ENCODE data around the gene GPR153. TPM values are rescaled to one million over a fixed set of nuclear protein-coding genes. Genes with fewer than 3 reads are reported as not detected.
A peak's percentile ranks its signal among the peaks of the same experiment; 100 is the strongest.

The GPR153 gene
- total RNA-seq, 1 donor from 2014 or later, result 16.6 TPM

- H3K9me3 ChIP-seq, result no peaks in the 10 kb centered on the region
- peaks cover 29% of the 10 kb centered on the region for H3K4me1 ChIP-seq
- H3K4me3 ChIP-seq, result peak within 1 kb of the TSS; percentile 85
- H3K27me3 ChIP-seq (ENCODE audit: low read depth), result no peaks in the 10 kb centered on the region
- ATAC-seq (peak; percentile 99 to 100), DNase-seq (peak; percentile 99)
- intact Hi-C loops (cut with DNase I), result no loop called here
- peaks cover 29% of the 10 kb centered on the region for H3K36me3 ChIP-seq
- TF ChIP-seq CTCF (IDR thresholded peaks at IDR 0.05), result no peak
- H3K27ac ChIP-seq, result peak within 1 kb of the TSS; percentile 87
Observed at GRCh38 chr1:6199298-6200187, 61.4 kb downstream of the GPR153 start, which contains the start of gene RPL22. Gene RPL22 (minus strand): TSS chr1:6199595. CDS start chr1:6199573, 22 bp downstream.

- peak overlapping the region; percentile 85 for H3K4me3 ChIP-seq
- no peak for TF ChIP-seq CTCF (IDR thresholded peaks at IDR 0.05)
- ATAC-seq (peak; percentile 23 to 40), DNase-seq (no peak)
- no peaks in the 10 kb centered on the region for H3K9me3 ChIP-seq
- intact Hi-C loops (cut with DNase I), result no loop called here
- H3K4me1 ChIP-seq, result peaks cover 29% of the 10 kb centered on the region
- H3K27me3 ChIP-seq (ENCODE audit: low read depth), result no peaks in the 10 kb centered on the region
- peak overlapping the region; percentile 87 for H3K27ac ChIP-seq
- peaks cover 37% of the 10 kb centered on the region for H3K36me3 ChIP-seq
Observed at GRCh38 chr1:6198646-6199297, 62.1 kb downstream of the GPR153 start.

GRCh38 chr1:6197746-6198427, 63.0 kb downstream of the GPR153 start:
- TF ChIP-seq CTCF (IDR thresholded peaks at IDR 0.05), result no peak
- H3K36me3 ChIP-seq, result peaks cover 46% of the 10 kb centered on the region
- no peak overlapping the region for H3K27ac ChIP-seq
- H3K9me3 ChIP-seq, result no peaks in the 10 kb centered on the region
- intact Hi-C loops (cut with DNase I), result no loop called here
- ATAC-seq, result no peak
- no peaks in the 10 kb centered on the region for H3K27me3 ChIP-seq (ENCODE audit: low read depth)
- no peak for DNase-seq
- peaks cover 29% of the 10 kb centered on the region for H3K4me1 ChIP-seq
- H3K4me3 ChIP-seq, result peak overlapping the region; percentile 85

Other genes starting within 250 kb of the GPR153 start
- 119 TPM for gene KCNAB2, start 215.2 kb downstream of the GPR153 start, total RNA-seq
- gene CHD5, start 80.8 kb downstream of the GPR153 start, total RNA-seq, result 0.56 TPM
- gene RPL22, start 61.5 kb downstream of the GPR153 start, total RNA-seq, result 317 TPM
- gene RNF207, start 55.0 kb downstream of the GPR153 start, total RNA-seq, result 14.0 TPM
- 49.0 TPM for gene ICMT, start 25.1 kb downstream of the GPR153 start, total RNA-seq
- not detected for gene HES3, start 16.9 kb downstream of the GPR153 start, total RNA-seq
- 28.5 TPM for gene ACOT7, start 132.7 kb upstream of the GPR153 start, total RNA-seq
- gene HES2, start 158.8 kb upstream of the GPR153 start, total RNA-seq, result 6.4 TPM
- 8.3 TPM for gene ESPN, start 163.7 kb upstream of the GPR153 start, total RNA-seq
- gene TNFRSF25, start 205.1 kb upstream of the GPR153 start, total RNA-seq, result 8.2 TPM
- 9.5 TPM for gene PLEKHG5, start 230.6 kb upstream of the GPR153 start, total RNA-seq